ENCODE results near the gene NUP133.

Gene NUP133

GRCh38 chr1:229410692-229411433 lies 97.3 kb downstream of the NUP133 start (continued):
- TF ChIP-seq KLF1 (tag by site-specific recombination; IDR thresholded peaks at IDR 0.05): no peak
- TF ChIP-seq SALL2 (tag by site-specific recombination; IDR thresholded peaks at IDR 0.05; ENCODE audit: borderline replicate concordance): no peak
- TF ChIP-seq ZNF175 (tag by site-specific recombination; IDR thresholded peaks at IDR 0.05): no peak

DNA sequence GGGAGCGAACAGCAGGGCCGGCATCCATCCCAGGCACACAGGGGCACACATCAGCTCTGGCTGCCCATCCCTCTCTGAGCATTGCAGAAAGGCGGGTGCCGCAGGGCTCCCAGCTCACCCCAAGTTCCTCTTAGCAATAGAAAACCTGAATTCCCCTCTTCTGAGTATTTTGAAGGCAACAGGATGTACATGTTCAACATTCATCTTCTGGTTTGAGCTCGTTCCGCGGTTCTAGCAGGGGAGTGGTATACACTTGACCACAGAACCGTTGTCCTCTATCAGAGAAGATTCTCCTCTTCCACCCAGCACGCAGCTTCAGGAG lies 97.8 kb downstream of the NUP133 start:
- 0 out of 2 replicates have a peak, but pooled peaks have one; percentile 14 for TF ChIP-seq ZBTB20 (tag by site-specific recombination; IDR thresholded peaks at IDR 0.05)
- no peak for TF ChIP-seq KLF8 (tag by site-specific recombination; IDR thresholded peaks at IDR 0.05)
- Histone ChIP-seq H3K27ac (ENCODE audit: extremely low read depth, low read depth, low read length) (no peak overlapping the region), H3K36me3 (ENCODE audit: control insufficient read depth in 2 of 2, insufficient read depth in 1 of 2, low read length in 2 of 2) (no peaks in the 10 kb centered on the region), H3K9me3 (ENCODE audit: control insufficient read depth, insufficient read depth, low read depth, low read length) (no peaks in the 10 kb centered on the region), H3K4me3 (ENCODE audit: low read depth, low read length) (no peak overlapping the region), H3K4me1 (ENCODE audit: control insufficient read depth, insufficient read depth, low read length) (peaks cover 14% of the 10 kb centered on the region)
- ChIA-PET POLR2A (interaction anchor here (0.5 to 1.1 kb wide), 5 partner anchors 8 to 97 kb away, joined by 3 read pairs; partner anchors contain the start of gene NUP133), CTCF (interaction anchor here (0.6 to 1.4 kb wide), 4 partner anchors 40 to 152 kb away, joined by 3 read pairs; no protein-coding TSS in a partner anchor)

DNA sequence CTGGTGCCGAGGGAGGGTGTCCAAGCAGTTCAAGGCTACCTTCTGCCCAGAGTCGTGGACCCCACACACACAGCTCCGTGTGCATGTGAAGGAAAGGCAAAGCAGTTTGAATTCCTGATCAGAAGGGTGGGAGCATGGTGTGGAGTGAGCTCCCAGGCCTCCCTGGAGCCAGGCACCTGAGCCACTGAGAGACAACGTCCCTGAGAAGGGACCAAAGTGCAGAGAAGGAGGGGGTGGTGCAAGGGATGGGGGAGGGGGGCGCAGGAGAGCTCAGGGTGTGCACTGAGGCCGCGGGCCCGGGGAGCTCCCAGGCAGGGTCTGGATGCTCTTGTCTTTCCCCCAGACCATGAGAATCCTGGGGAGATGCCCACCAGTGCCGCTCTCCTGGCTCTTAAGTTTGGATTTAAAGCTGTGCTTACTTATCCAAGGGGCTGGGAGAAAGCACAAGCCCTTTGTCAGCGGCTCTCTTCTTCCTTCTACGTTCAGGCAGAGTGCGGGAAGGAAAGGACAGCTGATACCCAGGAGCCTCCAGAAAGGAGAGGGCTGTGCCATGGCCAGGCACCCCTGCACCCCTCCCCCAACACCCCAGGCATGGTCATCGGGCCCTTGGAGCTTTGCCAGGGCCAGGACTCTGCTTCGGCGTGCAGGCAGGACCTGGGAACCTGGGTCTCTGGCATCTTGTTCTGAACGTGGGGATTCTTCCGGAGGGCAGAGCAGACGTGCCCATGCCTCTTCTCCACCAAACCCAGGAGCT lies 98.3 kb downstream of the NUP133 start:
- POLR2A ChIA-PET: interaction anchor here (1.1 kb wide), 1 partner anchor 51 kb away, joined by 3 read pairs; no protein-coding TSS in a partner anchor
- CTCF ChIA-PET: interaction anchor here (0.5 to 1.4 kb wide), 5 partner anchors 41 to 72 kb away, joined by 3 to 4 read pairs (median 3); no protein-coding TSS in a partner anchor
- Histone ChIP-seq H3K4me3 (ENCODE audit: low read depth, low read length) (no peak overlapping the region), H3K36me3 (ENCODE audit: control insufficient read depth in 2 of 2, insufficient read depth in 1 of 2, low read length in 2 of 2) (no peaks in the 10 kb centered on the region), H3K27ac (ENCODE audit: extremely low read depth, low read depth, low read length) (no peak overlapping the region), H3K4me1 (ENCODE audit: control insufficient read depth, insufficient read depth, low read length) (peaks cover 14% of the 10 kb centered on the region), H3K9me3 (ENCODE audit: control insufficient read depth, insufficient read depth, low read depth, low read length) (no peaks in the 10 kb centered on the region)
- TF ChIP-seq ZBTB20 (tag by site-specific recombination; IDR thresholded peaks at IDR 0.05) (no peak), ZSCAN30 (tag by site-specific recombination; IDR thresholded peaks at IDR 0.05) (no peak), OSR2 (tag by site-specific recombination; IDR thresholded peaks at IDR 0.05) (no peak), MYNN (tag by site-specific recombination; IDR thresholded peaks at IDR 0.05; ENCODE audit: borderline replicate concordance) (no peak), SP3 (tag by site-specific recombination; IDR thresholded peaks at IDR 0.05) (no peak), ZNF473 (tag by site-specific recombination; IDR thresholded peaks at IDR 0.05) (no peak), ZBTB8A (tag by site-specific recombination; IDR thresholded peaks at IDR 0.05) (no peak), HOXA7 (CRISPR knock-in tag; IDR thresholded peaks at IDR 0.05; ENCODE audit: borderline replicate concordance) (no peak), ZNF157 (tag by site-specific recombination; IDR thresholded peaks at IDR 0.05) (no peak), HOXC10 (CRISPR knock-in tag; IDR thresholded peaks at IDR 0.05) (no peak), BCL11B (tag by site-specific recombination; IDR thresholded peaks at IDR 0.05; ENCODE audit: low read depth) (no peak), ZBTB11 (tag by site-specific recombination; conservative IDR thresholded peaks at IDR 0.05; ENCODE audit: low read depth) (no peak), ZNF571 (tag by site-specific recombination; IDR thresholded peaks at IDR 0.05) (no peak), KLF17 (tag by site-specific recombination; IDR thresholded peaks at IDR 0.05) (no peak), ZNF266 (tag by site-specific recombination; IDR thresholded peaks at IDR 0.05; ENCODE audit: low read depth) (no peak)
- TF ChIP-seq, protein P1, sequence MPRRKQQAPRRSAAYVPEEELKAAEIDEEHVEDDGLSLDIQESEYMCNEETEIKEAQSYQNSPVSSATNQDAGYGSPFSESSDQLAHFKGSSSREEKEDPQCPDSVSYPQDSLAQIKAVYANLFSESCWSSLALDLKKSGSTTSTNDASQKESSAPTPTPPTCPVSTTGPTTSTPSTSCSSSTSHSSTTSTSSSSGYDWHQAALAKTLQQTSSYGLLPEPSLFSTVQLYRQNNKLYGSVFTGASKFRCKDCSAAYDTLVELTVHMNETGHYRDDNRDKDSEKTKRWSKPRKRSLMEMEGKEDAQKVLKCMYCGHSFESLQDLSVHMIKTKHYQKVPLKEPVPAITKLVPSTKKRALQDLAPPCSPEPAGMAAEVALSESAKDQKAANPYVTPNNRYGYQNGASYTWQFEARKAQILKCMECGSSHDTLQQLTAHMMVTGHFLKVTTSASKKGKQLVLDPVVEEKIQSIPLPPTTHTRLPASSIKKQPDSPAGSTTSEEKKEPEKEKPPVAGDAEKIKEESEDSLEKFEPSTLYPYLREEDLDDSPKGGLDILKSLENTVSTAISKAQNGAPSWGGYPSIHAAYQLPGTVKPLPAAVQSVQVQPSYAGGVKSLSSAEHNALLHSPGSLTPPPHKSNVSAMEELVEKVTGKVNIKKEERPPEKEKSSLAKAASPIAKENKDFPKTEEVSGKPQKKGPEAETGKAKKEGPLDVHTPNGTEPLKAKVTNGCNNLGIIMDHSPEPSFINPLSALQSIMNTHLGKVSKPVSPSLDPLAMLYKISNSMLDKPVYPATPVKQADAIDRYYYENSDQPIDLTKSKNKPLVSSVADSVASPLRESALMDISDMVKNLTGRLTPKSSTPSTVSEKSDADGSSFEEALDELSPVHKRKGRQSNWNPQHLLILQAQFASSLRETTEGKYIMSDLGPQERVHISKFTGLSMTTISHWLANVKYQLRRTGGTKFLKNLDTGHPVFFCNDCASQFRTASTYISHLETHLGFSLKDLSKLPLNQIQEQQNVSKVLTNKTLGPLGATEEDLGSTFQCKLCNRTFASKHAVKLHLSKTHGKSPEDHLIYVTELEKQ (tag by site-specific recombination; IDR thresholded peaks at IDR 0.05; ENCODE audit: borderline replicate concordance): no peak
